Thymus (tissue), 11 donors: ENCODE results near the gene ATP10A. TPM values are rescaled to one million over a fixed set of nuclear protein-coding genes. Genes with fewer than 3 reads are reported as not detected.

ENCODE experiments used
- DNase-seq, 9 donors: peaks; one replicate each; pipeline ENCODE4 v3.0.0-alpha.2; 2013; ENCODE audit warnings: low spot score in 9 of 9, low read depth in 6 of 9, missing footprints in 1 of 9
- H3K27ac ChIP-seq, 2 donors: one replicate each; pipeline ENCODE4 v1.5.1; 2013; ENCODE audit warnings: control low read depth in 1 of 2, low read depth in 1 of 2, low read length in 1 of 2, mild to moderate bottlenecking in 1 of 2, moderate library complexity in 1 of 2
- H3K27me3 ChIP-seq, 2 donors: one replicate each; pipeline ENCODE4 v1.5.1; 2013; ENCODE audit warnings: low read length in 1 of 2; ENCODE audit not compliant: control insufficient read depth in 2 of 2, insufficient read depth in 1 of 2
- H3K36me3 ChIP-seq, 2 donors: one replicate each; pipeline ENCODE4 v1.5.1; 2013; ENCODE audit warnings: low read length in 1 of 2, mild to moderate bottlenecking in 1 of 2, moderate library complexity in 1 of 2; ENCODE audit not compliant: control insufficient read depth in 2 of 2, insufficient read depth in 2 of 2
- H3K4me1 ChIP-seq, 2 donors: one replicate each; pipeline ENCODE4 v1.5.1; 2013; ENCODE audit warnings: low read length in 2 of 2; ENCODE audit not compliant: control insufficient read depth in 2 of 2, insufficient read depth in 2 of 2
- H3K4me3 ChIP-seq, 2 donors: one replicate each; pipeline ENCODE4 v1.5.1; 2013; ENCODE audit warnings: low read length in 2 of 2, control low read depth in 1 of 2, mild to moderate bottlenecking in 1 of 2
- H3K9me3 ChIP-seq, 2 donors: one replicate each; pipeline ENCODE4 v1.5.1; 2013; ENCODE audit warnings: low read length in 1 of 2, mild to moderate bottlenecking in 1 of 2; ENCODE audit not compliant: control insufficient read depth in 2 of 2, insufficient read depth in 1 of 2
- WGBS: extraction: QIAGEN DNeasy Blood & Tissue Kit; methylation state at CpG from one replicate; pipeline ENCODE4 v1.1.7; 2013; 5-methylcytosine and 5-hydroxymethylcytosine counted together
- polyA plus RNA-seq: library from polyadenylated mRNA; stranded (reverse); fragments of 200-250 nt; gene quantifications from one replicate; pipeline ENCODE4 v1.2.3, GENCODE V29; 2013
- total RNA-seq: library from RNA; stranded (reverse); fragments of 120-200 nt; gene quantifications from one replicate; pipeline ENCODE4 v1.2.4, GENCODE V29; 2013
- donor health status: healthy.

Gene ATP10A
- total and polyA plus RNA-seq, 2 donors: 2.4 to 2.6 TPM

- DNase-seq: no peak
- Histone ChIP-seq H3K9me3 (no peaks in the 10 kb centered on the region), H3K4me3 (no peak overlapping the region), H3K27ac (no peak overlapping the region), H3K27me3 (no peaks in the 10 kb centered on the region), H3K36me3 (no peaks in the 10 kb centered on the region), H3K4me1 (no peaks in the 10 kb centered on the region)
- WGBS: 81% methylated on average over 6 of the region's 6 CpGs
Measured at GRCh38 chr15:25824618-25825017, 38.5 kb downstream of the ATP10A start.

GRCh38 chr15:25812845-25813244, 50.3 kb downstream of the ATP10A start:
- no peak for DNase-seq
- Histone ChIP-seq H3K27ac (no peak overlapping the region), H3K36me3 (no peaks in the 10 kb centered on the region), H3K27me3 (no peaks in the 10 kb centered on the region), H3K4me1 (peaks cover 3 to 23% of the 10 kb centered on the region in 2 donors), H3K4me3 (no peak overlapping the region), H3K9me3 (peaks cover 0 to 4% of the 10 kb centered on the region in 2 donors)
- 82% methylated on average over 3 of the region's 3 CpGs for WGBS

GRCh38 chr15:25812073-25812472, 51.1 kb downstream of the ATP10A start:
- H3K36me3 ChIP-seq: no peaks in the 10 kb centered on the region
- no peaks in the 10 kb centered on the region for H3K27me3 ChIP-seq
- peak overlapping the region in 1 of 2 donors; percentile 50 for H3K27ac ChIP-seq
- 85% methylated on average over 4 of the region's 4 CpGs for WGBS
- no peak overlapping the region for H3K4me3 ChIP-seq
- H3K4me1 ChIP-seq: peaks cover 3 to 23% of the 10 kb centered on the region in 2 donors
- H3K9me3 ChIP-seq: peaks cover 0 to 4% of the 10 kb centered on the region in 2 donors
- DNase-seq: peak in 1 of 9 donors; percentile 28

- H3K9me3 ChIP-seq: peaks cover 0 to 4% of the 10 kb centered on the region in 2 donors
- H3K4me1 ChIP-seq: peaks cover 3 to 23% of the 10 kb centered on the region in 2 donors
- no peaks in the 10 kb centered on the region for H3K27me3 ChIP-seq
- no peak overlapping the region for H3K4me3 ChIP-seq
- H3K36me3 ChIP-seq: no peaks in the 10 kb centered on the region
- 35% methylated on average over 9 of the region's 9 CpGs for WGBS
- DNase-seq: peak in 1 of 9 donors; percentile 35
- peak overlapping the region; percentile 15 to 50 for H3K27ac ChIP-seq
Measured at GRCh38 chr15:25811481-25811906, 51.6 kb downstream of the ATP10A start.

- Histone ChIP-seq H3K27me3 (no peaks in the 10 kb centered on the region), H3K4me3 (no peak overlapping the region), H3K9me3 (peaks cover 0 to 4% of the 10 kb centered on the region in 2 donors), H3K36me3 (no peaks in the 10 kb centered on the region), H3K27ac (no peak overlapping the region), H3K4me1 (peaks cover 3 to 23% of the 10 kb centered on the region in 2 donors)
- DNase-seq: no peak
- 67% methylated on average over 13 of the region's 13 CpGs for WGBS
Measured at GRCh38 chr15:25810631-25811091, 52.5 kb downstream of the ATP10A start.

GRCh38 chr15:25810154-25810553, 53.0 kb downstream of the ATP10A start:
- H3K4me3 ChIP-seq: no peak overlapping the region
- peaks cover 0 to 4% of the 10 kb centered on the region in 2 donors for H3K9me3 ChIP-seq
- DNase-seq: no peak
- H3K4me1 ChIP-seq: peaks cover 3 to 23% of the 10 kb centered on the region in 2 donors
- 96% methylated on average over 8 of the region's 8 CpGs for WGBS
- no peaks in the 10 kb centered on the region for H3K27me3 ChIP-seq
- no peaks in the 10 kb centered on the region for H3K36me3 ChIP-seq
- H3K27ac ChIP-seq: no peak overlapping the region

GRCh38 chr15:25807063-25807462, 56.1 kb downstream of the ATP10A start:
- Histone ChIP-seq H3K36me3 (no peaks in the 10 kb centered on the region), H3K9me3 (peaks cover 0 to 4% of the 10 kb centered on the region in 2 donors), H3K27me3 (no peaks in the 10 kb centered on the region), H3K4me1 (peaks cover 3 to 21% of the 10 kb centered on the region in 2 donors), H3K4me3 (no peak overlapping the region), H3K27ac (no peak overlapping the region)
- no peak for DNase-seq
- WGBS: 96% methylated on average over 6 of the region's 6 CpGs

- H3K27me3 ChIP-seq: no peaks in the 10 kb centered on the region
- no peaks in the 10 kb centered on the region for H3K9me3 ChIP-seq
- H3K4me3 ChIP-seq: no peak overlapping the region
- DNase-seq: no peak
- H3K4me1 ChIP-seq: peaks cover 0 to 11% of the 10 kb centered on the region in 2 donors
- no peaks in the 10 kb centered on the region for H3K36me3 ChIP-seq
- WGBS: 98% methylated on average over 12 of the region's 12 CpGs
- H3K27ac ChIP-seq: no peak overlapping the region
Measured at GRCh38 chr15:25805031-25805430, 58.1 kb downstream of the ATP10A start.

GRCh38 chr15:25804451-25804850, 58.7 kb downstream of the ATP10A start:
- no peaks in the 10 kb centered on the region for H3K36me3 ChIP-seq
- H3K27me3 ChIP-seq: no peaks in the 10 kb centered on the region
- no peak overlapping the region for H3K27ac ChIP-seq
- peaks cover 0 to 11% of the 10 kb centered on the region in 2 donors for H3K4me1 ChIP-seq
- no peaks in the 10 kb centered on the region for H3K9me3 ChIP-seq
- H3K4me3 ChIP-seq: no peak overlapping the region
- WGBS: 90% methylated on average over 7 of the region's 7 CpGs
- no peak for DNase-seq
